ENCODE measurements around the gene GALNT11.
"Not testable (repeated sequence)": the region's sequence is repeated elsewhere in the genome, so short reads cannot be mapped to it uniquely, and the experiment has no call there.

The GALNT11 gene

GRCh38 chr7:152052771-152053170 lies 27.3 kb downstream of the GALNT11 start:
- no peaks in the 10 kb centered on the region for H3K9me3 ChIP-seq (ENCODE audit: control insufficient read depth, low read length)
- 69 to 77% methylated on average over 3 to 4 of the region's 4 CpGs for WGBS, 2 experiments (ENCODE audit: insufficient coverage in 2 of 2)
- H3K36me3 ChIP-seq (ENCODE audit: control insufficient read depth, insufficient read depth, low read length) = no peaks in the 10 kb centered on the region
- no peak overlapping the region for H3K4me3 ChIP-seq (ENCODE audit: extremely low read depth, insufficient read depth, low read length, poor library complexity, severe bottlenecking)
- no peak overlapping the region for H3K27ac ChIP-seq (ENCODE audit: low read depth, low read length, severe bottlenecking)
- no peaks in the 10 kb centered on the region for H3K4me1 ChIP-seq (ENCODE audit: control insufficient read depth, insufficient read depth, low read length, poor library complexity, severe bottlenecking)

GRCh38 chr7:152054367-152055230 lies 29.1 kb downstream of the GALNT11 start:
- Histone ChIP-seq H3K9me3 (ENCODE audit: control insufficient read depth, low read length) (no peaks in the 10 kb centered on the region), H3K27ac (ENCODE audit: low read depth, low read length, severe bottlenecking) (no peak overlapping the region), H3K4me3 (ENCODE audit: extremely low read depth, insufficient read depth, low read length, poor library complexity, severe bottlenecking) (no peak overlapping the region), H3K36me3 (ENCODE audit: control insufficient read depth, insufficient read depth, low read length) (no peaks in the 10 kb centered on the region), H3K4me1 (ENCODE audit: control insufficient read depth, insufficient read depth, low read length, poor library complexity, severe bottlenecking) (no peaks in the 10 kb centered on the region)
- 95 to 100% methylated on average over 1 to 7 of the region's 8 CpGs for WGBS, 2 experiments (ENCODE audit: insufficient coverage in 2 of 2)

- Histone ChIP-seq H3K4me1 (ENCODE audit: control insufficient read depth, insufficient read depth, low read length, poor library complexity, severe bottlenecking) (no peaks in the 10 kb centered on the region), H3K9me3 (ENCODE audit: control insufficient read depth, low read length) (no peaks in the 10 kb centered on the region), H3K4me3 (ENCODE audit: extremely low read depth, insufficient read depth, low read length, poor library complexity, severe bottlenecking) (no peak overlapping the region), H3K36me3 (ENCODE audit: control insufficient read depth, insufficient read depth, low read length) (no peaks in the 10 kb centered on the region), H3K27ac (ENCODE audit: low read depth, low read length, severe bottlenecking) (no peak overlapping the region)
- no CpG with 5 or more reads among the region's 3 CpGs for WGBS, 2 experiments (ENCODE audit: insufficient coverage in 2 of 2)
These were observed 31.3 kb downstream of the GALNT11 start for GRCh38 chr7:152056621-152057274.

- Histone ChIP-seq H3K9me3 (ENCODE audit: control insufficient read depth, low read length) (no peaks in the 10 kb centered on the region), H3K4me3 (ENCODE audit: extremely low read depth, insufficient read depth, low read length, poor library complexity, severe bottlenecking) (no peak overlapping the region), H3K36me3 (ENCODE audit: control insufficient read depth, insufficient read depth, low read length) (no peaks in the 10 kb centered on the region), H3K4me1 (ENCODE audit: control insufficient read depth, insufficient read depth, low read length, poor library complexity, severe bottlenecking) (no peaks in the 10 kb centered on the region), H3K27ac (ENCODE audit: low read depth, low read length, severe bottlenecking) (no peak overlapping the region)
- no CpG with 5 or more reads among the region's 1 CpG for WGBS, 2 experiments (ENCODE audit: insufficient coverage in 2 of 2)
These were observed 33.8 kb downstream of the GALNT11 start for GRCh38 chr7:152059311-152059710.

- H3K4me3 ChIP-seq (ENCODE audit: extremely low read depth, insufficient read depth, low read length, poor library complexity, severe bottlenecking); H3K27ac ChIP-seq (ENCODE audit: low read depth, low read length, severe bottlenecking); H3K36me3 ChIP-seq (ENCODE audit: control insufficient read depth, insufficient read depth, low read length); H3K4me1 ChIP-seq (ENCODE audit: control insufficient read depth, insufficient read depth, low read length, poor library complexity, severe bottlenecking); H3K9me3 ChIP-seq (ENCODE audit: control insufficient read depth, low read length): not testable (repeated sequence)
- 100% methylated on average over 1 of the region's 2 CpGs; no CpG with 5 or more reads in 1 of the 2 experiments for WGBS, 2 experiments (ENCODE audit: insufficient coverage in 2 of 2)
These were observed 35.6 kb downstream of the GALNT11 start for GRCh38 chr7:152061086-152061485.

- not testable (repeated sequence) for H3K9me3 ChIP-seq (ENCODE audit: control insufficient read depth, low read length); H3K36me3 ChIP-seq (ENCODE audit: control insufficient read depth, insufficient read depth, low read length); H3K27ac ChIP-seq (ENCODE audit: low read depth, low read length, severe bottlenecking); H3K4me1 ChIP-seq (ENCODE audit: control insufficient read depth, insufficient read depth, low read length, poor library complexity, severe bottlenecking); H3K4me3 ChIP-seq (ENCODE audit: extremely low read depth, insufficient read depth, low read length, poor library complexity, severe bottlenecking)
- no CpG with 5 or more reads among the region's 3 CpGs for WGBS, 2 experiments (ENCODE audit: insufficient coverage in 2 of 2)
These were observed 37.7 kb downstream of the GALNT11 start for GRCh38 chr7:152063192-152063591.

GRCh38 chr7:152063821-152064220 lies 38.3 kb downstream of the GALNT11 start:
- not testable (repeated sequence) for H3K9me3 ChIP-seq (ENCODE audit: control insufficient read depth, low read length); H3K27ac ChIP-seq (ENCODE audit: low read depth, low read length, severe bottlenecking); H3K4me3 ChIP-seq (ENCODE audit: extremely low read depth, insufficient read depth, low read length, poor library complexity, severe bottlenecking); H3K4me1 ChIP-seq (ENCODE audit: control insufficient read depth, insufficient read depth, low read length, poor library complexity, severe bottlenecking); H3K36me3 ChIP-seq (ENCODE audit: control insufficient read depth, insufficient read depth, low read length)
- 78 to 80% methylated on average over 1 to 2 of the region's 3 CpGs for WGBS, 2 experiments (ENCODE audit: insufficient coverage in 2 of 2)

- H3K36me3 ChIP-seq (ENCODE audit: control insufficient read depth, insufficient read depth, low read length); H3K27ac ChIP-seq (ENCODE audit: low read depth, low read length, severe bottlenecking); H3K4me1 ChIP-seq (ENCODE audit: control insufficient read depth, insufficient read depth, low read length, poor library complexity, severe bottlenecking); H3K4me3 ChIP-seq (ENCODE audit: extremely low read depth, insufficient read depth, low read length, poor library complexity, severe bottlenecking): not testable (repeated sequence)
- H3K9me3 ChIP-seq (ENCODE audit: control insufficient read depth, low read length) = peaks cover 12% of the 10 kb centered on the region
- WGBS, 2 experiments (ENCODE audit: insufficient coverage in 2 of 2) = 91 to 100% methylated on average over 5 to 9 of the region's 10 CpGs
These were observed 40.4 kb downstream of the GALNT11 start for GRCh38 chr7:152065800-152066344.

GRCh38 chr7:152072421-152072820 lies 46.9 kb downstream of the GALNT11 start:
- 89 to 100% methylated on average over 2 to 3 of the region's 4 CpGs for WGBS, 2 experiments (ENCODE audit: insufficient coverage in 2 of 2)
- H3K27ac ChIP-seq (ENCODE audit: low read depth, low read length, severe bottlenecking) = peak overlapping the region; percentile 30

GRCh38 chr7:152073352-152073751 lies 47.9 kb downstream of the GALNT11 start:
- no peaks in the 10 kb centered on the region for H3K36me3 ChIP-seq (ENCODE audit: control insufficient read depth, insufficient read depth, low read length)
- H3K4me3 ChIP-seq (ENCODE audit: extremely low read depth, insufficient read depth, low read length, poor library complexity, severe bottlenecking) = no peak overlapping the region
- 100% methylated on average over 1 of the region's 2 CpGs; no CpG with 5 or more reads in 1 of the 2 experiments for WGBS, 2 experiments (ENCODE audit: insufficient coverage in 2 of 2)
- no peak overlapping the region for H3K27ac ChIP-seq (ENCODE audit: low read depth, low read length, severe bottlenecking)
- H3K4me1 ChIP-seq (ENCODE audit: control insufficient read depth, insufficient read depth, low read length, poor library complexity, severe bottlenecking) = peaks cover 14% of the 10 kb centered on the region
- H3K9me3 ChIP-seq (ENCODE audit: control insufficient read depth, low read length) = peaks cover 12% of the 10 kb centered on the region

More at GRCh38 chr7:152072421-152072820, 46.9 kb downstream of the GALNT11 start:
- peaks cover 14% of the 10 kb centered on the region for H3K4me1 ChIP-seq (ENCODE audit: control insufficient read depth, insufficient read depth, low read length, poor library complexity, severe bottlenecking)
- H3K4me3 ChIP-seq (ENCODE audit: extremely low read depth, insufficient read depth, low read length, poor library complexity, severe bottlenecking) = no peak overlapping the region
- H3K36me3 ChIP-seq (ENCODE audit: control insufficient read depth, insufficient read depth, low read length) = no peaks in the 10 kb centered on the region
- H3K9me3 ChIP-seq (ENCODE audit: control insufficient read depth, low read length) = peaks cover 12% of the 10 kb centered on the region

Data from mesodermal cell (in vitro differentiated cells).